BLaER1 (cell line): Measurements from ENCODE around the gene MXI1.
"Not testable (repeated sequence)": the region's sequence is repeated elsewhere in the genome, so short reads cannot be mapped to it uniquely, and the experiment has no call there.

Source experiments
- H3K27ac ChIP-seq: shearing (Covaris generic); formaldehyde crosslinking; 2 replicates; pipeline ENCODE4 v1.8.1; 2022
- H3K27me3 ChIP-seq: shearing (Covaris generic); formaldehyde crosslinking; 2 replicates; pipeline ENCODE4 v1.8.1; 2022
- H3K36me3 ChIP-seq: shearing (Covaris generic); formaldehyde crosslinking; 2 replicates; pipeline ENCODE4 v1.8.1; 2022
- H3K4me1 ChIP-seq: shearing (Covaris generic); formaldehyde crosslinking; 2 replicates; pipeline ENCODE4 v1.8.1; 2022
- H3K4me2 ChIP-seq: shearing (Covaris generic); formaldehyde crosslinking; 2 replicates; pipeline ENCODE4 v1.8.1; 2022
- H3K4me3 ChIP-seq: shearing (Covaris generic); formaldehyde crosslinking; 2 replicates; pipeline ENCODE4 v1.8.1; 2022
- H3K9ac ChIP-seq: shearing (Covaris generic); formaldehyde crosslinking; 2 replicates; pipeline ENCODE4 v1.8.1; 2022
- H3K9me3 ChIP-seq: shearing (Covaris generic); formaldehyde crosslinking; 2 replicates; pipeline ENCODE4 v1.8.1; 2022
- H4K20me1 ChIP-seq: shearing (Covaris generic); formaldehyde crosslinking; 2 replicates; pipeline ENCODE4 v1.8.1; 2022
- Cebpa-rat ChIP-seq: shearing (Covaris generic); IDR thresholded peaks from 2 replicates; pipeline ENCODE4 v1.8.1; 2022

The MXI1 gene

DNA sequence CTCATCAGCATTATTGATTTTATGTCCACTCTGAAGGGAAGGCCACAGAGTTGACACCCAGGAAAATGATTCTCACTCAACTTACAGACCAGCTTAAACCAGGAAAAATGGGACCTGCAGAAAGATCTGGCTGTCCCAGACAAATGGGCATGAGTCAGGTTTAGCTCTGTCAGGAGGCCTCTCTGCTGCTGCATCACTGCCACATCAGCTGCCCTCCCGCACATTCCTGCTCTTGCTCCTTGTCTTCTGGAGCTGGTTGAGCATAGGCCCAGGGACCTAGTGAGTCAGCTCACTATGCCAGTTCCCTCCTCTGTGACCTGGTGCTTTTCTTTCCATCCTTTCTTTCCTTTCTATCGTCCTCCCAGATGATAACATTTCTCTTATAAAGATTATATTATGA lies 116.1 kb downstream of the MXI1 start:
- H3K4me1 ChIP-seq = no peaks in the 10 kb centered on the region
- H4K20me1 ChIP-seq = no peaks in the 10 kb centered on the region
- no peak for TF ChIP-seq Cebpa-rat
- no peak overlapping the region for H3K9ac ChIP-seq
- H3K4me3 ChIP-seq = no peak overlapping the region
- H3K27me3 ChIP-seq = no peaks in the 10 kb centered on the region
- no peak overlapping the region for H3K4me2 ChIP-seq
- no peak overlapping the region for H3K27ac ChIP-seq
- no peaks in the 10 kb centered on the region for H3K36me3 ChIP-seq
- H3K9me3 ChIP-seq = peaks cover 16% of the 10 kb centered on the region; the same call in 1 of the 2 replicates

DNA sequence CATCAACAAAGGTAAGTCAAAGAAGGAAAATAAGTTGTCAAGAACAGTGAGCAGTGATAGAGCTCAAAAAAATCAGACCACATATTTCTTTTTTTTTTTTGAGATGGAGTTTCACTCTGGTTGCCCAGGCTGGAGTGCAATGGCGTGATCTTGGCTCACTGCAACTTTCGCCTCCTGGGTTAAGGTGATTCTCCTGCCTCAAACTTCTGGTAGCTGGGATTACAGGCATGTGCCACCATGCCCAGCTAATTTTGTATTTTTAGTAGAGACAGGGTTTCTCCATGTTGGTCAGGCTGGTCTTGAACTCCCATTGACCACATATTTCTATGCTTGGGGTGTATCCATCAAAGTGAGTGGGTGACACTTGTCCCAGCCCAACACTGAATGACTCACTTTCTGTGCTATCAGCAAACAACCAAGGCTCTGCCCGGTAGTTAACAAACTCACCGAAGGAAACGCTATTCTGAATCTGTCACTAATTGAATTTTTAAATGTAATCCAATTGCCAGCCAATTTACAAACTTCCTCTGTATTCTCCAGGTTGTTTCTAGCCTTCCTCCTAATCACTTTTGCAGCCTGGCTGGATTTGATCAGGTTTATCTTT lies 116.9 kb downstream of the MXI1 start:
- no peaks in the 10 kb centered on the region for H3K36me3 ChIP-seq
- H3K9ac ChIP-seq = no peak overlapping the region
- H3K9me3 ChIP-seq = peaks cover 23% of the 10 kb centered on the region
- no peaks in the 10 kb centered on the region for H3K4me1 ChIP-seq
- no peak overlapping the region for H3K4me3 ChIP-seq
- no peaks in the 10 kb centered on the region for H4K20me1 ChIP-seq
- no peak overlapping the region for H3K4me2 ChIP-seq
- no peak overlapping the region for H3K27ac ChIP-seq
- TF ChIP-seq Cebpa-rat = no peak
- no peaks in the 10 kb centered on the region for H3K27me3 ChIP-seq

DNA sequence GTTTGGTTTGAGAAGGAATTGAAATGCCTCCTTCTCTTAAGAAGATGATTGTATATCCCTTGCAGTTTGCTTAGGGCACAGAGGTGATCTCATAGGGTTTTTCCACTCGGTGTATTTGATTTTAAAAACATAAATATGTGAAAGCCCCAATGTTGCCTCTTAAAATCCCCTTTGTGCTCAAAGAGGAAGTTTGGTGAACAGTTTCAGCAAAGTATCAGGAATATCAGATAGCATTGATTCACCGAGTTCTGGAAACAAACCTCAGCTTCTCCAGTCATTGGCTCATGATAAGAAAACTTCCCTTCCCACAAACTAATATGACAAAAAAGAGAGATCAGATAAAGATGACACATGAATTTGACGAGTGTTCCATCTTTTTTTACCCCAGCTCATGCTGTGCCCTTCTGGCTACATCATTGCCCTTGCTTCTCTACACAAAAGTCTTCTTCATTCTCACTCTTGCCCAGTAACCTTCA lies 117.4 kb downstream of the MXI1 start:
- Histone ChIP-seq H3K36me3 (no peaks in the 10 kb centered on the region), H3K27ac (no peak overlapping the region), H3K9me3 (peaks cover 28% of the 10 kb centered on the region), H3K27me3 (no peaks in the 10 kb centered on the region), H3K4me2 (no peak overlapping the region), H3K4me1 (no peaks in the 10 kb centered on the region), H3K9ac (no peak overlapping the region), H3K4me3 (no peak overlapping the region), H4K20me1 (no peaks in the 10 kb centered on the region)
- no peak for TF ChIP-seq Cebpa-rat

DNA sequence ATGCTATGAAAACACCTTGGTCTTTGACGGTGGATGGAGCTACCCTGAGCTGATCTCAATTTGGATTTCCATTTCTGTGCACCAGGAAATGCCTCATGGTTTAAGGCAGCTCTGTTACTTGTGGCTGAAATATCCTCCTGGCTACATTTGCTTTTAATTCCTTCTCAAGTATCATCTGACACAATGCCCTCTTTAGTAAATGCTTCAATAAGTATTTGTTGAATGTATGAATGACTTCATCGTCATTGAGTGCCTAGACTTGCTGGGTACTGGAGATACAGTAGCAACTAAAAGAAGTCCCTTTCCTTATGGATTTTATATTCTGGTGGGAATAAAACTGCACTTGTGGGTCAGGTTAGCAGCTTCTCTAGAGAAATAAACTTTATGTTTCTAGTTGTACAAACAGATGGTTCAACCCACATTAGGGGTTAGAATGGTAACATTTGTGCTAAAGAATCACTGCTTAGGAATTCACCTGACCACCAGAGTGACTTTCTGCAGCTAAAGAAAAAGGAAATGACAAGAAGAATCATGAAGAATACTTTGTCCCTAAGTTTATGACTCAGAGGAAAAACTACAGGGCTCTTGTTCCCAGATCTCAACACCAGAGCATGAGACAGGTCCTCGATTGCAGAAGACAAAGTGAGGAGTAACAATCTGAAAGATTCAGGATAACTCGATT lies 119.1 kb downstream of the MXI1 start:
- no peaks in the 10 kb centered on the region for H3K27me3 ChIP-seq
- no peak overlapping the region for H3K4me2 ChIP-seq
- H4K20me1 ChIP-seq = no peaks in the 10 kb centered on the region
- no peak overlapping the region for H3K27ac ChIP-seq
- H3K9me3 ChIP-seq = peaks cover 39% of the 10 kb centered on the region
- no peak overlapping the region for H3K4me3 ChIP-seq
- no peaks in the 10 kb centered on the region for H3K4me1 ChIP-seq
- no peak for TF ChIP-seq Cebpa-rat
- H3K36me3 ChIP-seq = 0 out of 2 replicates have a peak, but pooled peaks cover 7% of the 10 kb centered on the region
- no peak overlapping the region for H3K9ac ChIP-seq

DNA sequence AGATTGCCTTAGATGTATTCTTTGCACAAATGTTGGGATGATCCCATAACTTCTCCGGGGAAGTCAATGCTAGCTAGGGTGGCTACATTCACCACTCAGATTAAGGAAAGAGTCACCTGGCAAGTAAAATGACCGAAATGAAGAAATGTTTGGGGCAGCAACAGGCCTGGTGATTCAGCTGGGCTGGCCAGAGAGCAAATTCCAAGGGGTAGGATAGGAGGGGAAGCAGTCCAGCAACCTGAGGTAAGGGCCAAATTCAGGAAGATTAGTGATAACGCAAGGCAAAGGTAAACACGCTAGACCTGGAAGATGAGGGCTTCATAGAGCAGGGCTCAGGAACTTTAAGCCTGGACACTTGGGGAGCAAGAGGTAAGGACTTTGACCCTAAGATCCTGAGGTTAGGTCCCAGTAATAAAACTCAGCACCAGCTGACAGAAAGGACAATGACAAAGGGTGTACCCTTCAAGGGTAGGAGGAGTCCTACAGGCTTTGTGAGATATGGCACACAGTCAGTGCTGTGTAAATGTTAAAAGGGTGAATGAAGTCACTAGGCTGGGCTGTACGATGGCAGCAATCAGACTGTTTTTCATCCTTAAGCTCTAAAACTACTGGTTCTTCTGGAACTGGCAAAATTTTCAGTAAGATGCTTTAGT lies 120.0 kb downstream of the MXI1 start:
- no peak overlapping the region for H3K4me3 ChIP-seq
- TF ChIP-seq Cebpa-rat = no peak
- H3K4me2 ChIP-seq = no peak overlapping the region
- no peak overlapping the region for H3K9ac ChIP-seq
- 0 out of 2 replicates have a peak, but pooled peaks cover 7% of the 10 kb centered on the region for H3K36me3 ChIP-seq
- no peak overlapping the region for H3K27ac ChIP-seq
- H3K27me3 ChIP-seq = no peaks in the 10 kb centered on the region
- H4K20me1 ChIP-seq = no peaks in the 10 kb centered on the region
- H3K9me3 ChIP-seq = peaks cover 44% of the 10 kb centered on the region
- H3K4me1 ChIP-seq = no peaks in the 10 kb centered on the region

DNA sequence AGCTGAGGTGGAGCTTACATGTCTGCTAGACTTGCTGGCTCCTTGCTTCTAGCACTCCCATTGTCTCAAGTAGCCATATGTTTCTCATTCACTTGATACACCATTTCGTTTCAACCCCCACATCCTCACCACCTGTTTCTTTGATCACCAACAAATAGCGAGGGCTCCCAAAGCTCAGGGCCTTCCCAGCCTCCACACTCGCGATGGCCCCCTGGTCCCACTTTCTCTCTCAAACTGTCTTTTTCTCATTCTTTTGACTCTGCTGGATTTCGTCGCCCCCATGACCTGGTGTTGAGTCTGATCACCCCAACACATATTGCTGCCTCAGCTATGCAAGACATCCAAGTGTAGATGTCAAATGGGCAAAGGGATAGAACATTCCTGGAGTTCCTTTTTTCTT lies 123.3 kb downstream of the MXI1 start:
- Histone ChIP-seq H3K27me3 (no peaks in the 10 kb centered on the region), H3K4me3 (no peak overlapping the region), H3K36me3 (0 out of 2 replicates have a peak, but pooled peaks cover 7% of the 10 kb centered on the region), H3K9me3 (peaks cover 47% of the 10 kb centered on the region), H3K27ac (no peak overlapping the region), H4K20me1 (no peaks in the 10 kb centered on the region), H3K4me1 (no peaks in the 10 kb centered on the region), H3K4me2 (no peak overlapping the region), H3K9ac (no peak overlapping the region)
- no peak for TF ChIP-seq Cebpa-rat

DNA sequence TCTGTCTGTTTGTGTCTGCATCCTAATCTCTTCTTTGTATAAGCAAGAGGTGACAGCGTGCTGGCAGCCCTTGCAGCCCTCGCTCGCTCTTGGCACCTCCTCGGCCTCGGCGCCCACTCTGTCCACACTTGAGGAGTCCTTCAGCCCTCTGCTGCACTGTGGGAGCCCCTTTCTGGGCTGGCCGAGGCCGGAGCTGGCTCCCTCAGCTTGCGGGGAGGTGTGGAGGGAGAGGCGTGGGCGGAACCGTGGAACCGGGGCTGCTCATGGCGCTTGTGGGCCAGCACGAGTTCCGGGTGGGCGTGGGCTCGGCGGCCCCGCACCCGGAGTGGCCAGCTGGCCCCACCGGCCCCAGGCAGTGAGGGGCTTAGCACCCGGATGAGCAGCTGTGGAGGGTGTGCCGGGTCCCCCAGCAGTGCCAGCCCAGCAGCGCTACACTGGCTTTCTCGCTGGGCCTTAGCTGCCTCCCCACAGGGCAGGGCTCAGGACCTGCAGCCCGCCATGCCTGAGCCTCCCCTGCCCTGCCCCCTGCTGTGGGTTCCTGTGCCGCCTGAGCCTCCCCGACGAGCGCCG lies 123.9 kb downstream of the MXI1 start:
- H3K9me3 ChIP-seq = peaks cover 41% of the 10 kb centered on the region
- H3K27me3 ChIP-seq, H3K4me2 ChIP-seq, H3K9ac ChIP-seq, H3K4me3 ChIP-seq, H3K4me1 ChIP-seq, H3K27ac ChIP-seq, H4K20me1 ChIP-seq, H3K36me3 ChIP-seq: not testable (repeated sequence)

DNA sequence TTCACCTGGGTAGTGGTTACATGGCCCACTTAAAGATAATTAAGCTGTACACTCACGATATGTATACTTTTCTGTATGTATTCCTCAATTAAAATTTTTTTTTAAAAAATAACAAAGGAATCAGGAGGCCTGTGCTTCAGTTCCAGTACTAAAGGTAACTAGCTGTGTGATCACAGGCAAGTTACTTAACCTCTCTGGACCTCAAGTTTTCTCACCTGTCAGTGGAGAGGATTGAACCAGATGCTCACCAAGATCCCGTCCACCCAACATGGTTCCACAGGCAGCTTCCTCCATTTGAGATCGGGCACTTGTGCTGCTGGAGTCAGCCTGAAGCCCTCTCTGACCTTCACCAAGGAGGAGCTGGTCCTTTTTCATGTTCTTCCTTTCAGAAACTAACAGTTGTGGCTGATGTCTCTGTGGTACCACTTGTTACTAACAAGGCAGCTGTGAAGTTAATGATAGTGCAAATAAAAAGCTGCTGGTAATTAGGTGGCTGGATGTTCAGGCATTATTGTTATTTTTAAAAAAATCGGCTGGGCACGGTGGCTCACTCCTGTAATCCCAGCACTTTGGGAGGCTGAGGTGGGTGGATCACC lies 126.8 kb downstream of the MXI1 start:
- Histone ChIP-seq H3K9me3 (peaks cover 35% of the 10 kb centered on the region), H4K20me1 (no peaks in the 10 kb centered on the region), H3K9ac (no peak overlapping the region), H3K36me3 (0 out of 2 replicates have a peak, but pooled peaks cover 7% of the 10 kb centered on the region), H3K27me3 (no peaks in the 10 kb centered on the region), H3K27ac (no peak overlapping the region), H3K4me1 (no peaks in the 10 kb centered on the region), H3K4me2 (no peak overlapping the region), H3K4me3 (no peak overlapping the region)
- TF ChIP-seq Cebpa-rat = no peak

DNA sequence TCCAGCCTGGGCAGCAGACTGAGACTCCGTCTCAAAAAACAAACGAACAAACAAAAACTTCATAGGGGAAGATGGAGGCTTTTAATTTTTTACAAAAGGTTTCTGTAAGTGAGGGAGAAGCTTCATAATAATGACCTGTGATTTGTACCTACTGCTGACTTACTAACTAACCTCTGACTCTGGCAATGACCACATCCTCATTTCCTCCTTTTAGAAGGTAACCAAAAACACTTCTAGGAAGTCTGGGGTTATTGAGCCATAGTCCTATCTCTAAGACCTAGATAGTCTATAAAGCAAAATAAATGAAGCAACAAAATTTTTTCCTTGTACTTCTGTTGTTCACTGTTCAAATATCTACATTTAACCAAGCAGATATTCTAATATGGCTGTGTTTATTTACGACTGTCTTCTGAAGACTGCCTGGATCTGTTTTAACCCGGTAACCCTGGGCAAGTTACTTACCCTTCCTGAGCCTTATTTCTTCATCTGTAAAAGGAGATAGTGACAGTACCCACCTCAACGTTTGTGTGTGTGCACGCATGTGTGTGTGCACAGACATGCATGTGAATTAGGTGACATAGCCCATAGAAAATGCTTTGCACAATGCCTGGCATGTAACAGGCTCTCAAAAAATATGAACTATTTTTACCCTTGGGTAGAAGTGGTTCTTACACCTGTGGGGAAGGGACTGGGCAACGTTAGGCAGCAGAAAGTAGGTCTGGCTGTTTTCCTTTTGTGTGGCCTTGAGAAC lies 128.1 kb downstream of the MXI1 start:
- no peak for TF ChIP-seq Cebpa-rat
- no peak overlapping the region for H3K9ac ChIP-seq
- no peak overlapping the region for H3K27ac ChIP-seq
- no peak overlapping the region for H3K4me2 ChIP-seq
- H3K36me3 ChIP-seq = 0 out of 2 replicates have a peak, but pooled peaks cover 3% of the 10 kb centered on the region
- no peaks in the 10 kb centered on the region for H3K27me3 ChIP-seq
- no peak overlapping the region for H3K4me3 ChIP-seq
- H4K20me1 ChIP-seq = no peaks in the 10 kb centered on the region
- no peaks in the 10 kb centered on the region for H3K4me1 ChIP-seq
- H3K9me3 ChIP-seq = peaks cover 22% of the 10 kb centered on the region
